ENCODE measurements around the gene VHLL.

The VHLL gene

DNA sequence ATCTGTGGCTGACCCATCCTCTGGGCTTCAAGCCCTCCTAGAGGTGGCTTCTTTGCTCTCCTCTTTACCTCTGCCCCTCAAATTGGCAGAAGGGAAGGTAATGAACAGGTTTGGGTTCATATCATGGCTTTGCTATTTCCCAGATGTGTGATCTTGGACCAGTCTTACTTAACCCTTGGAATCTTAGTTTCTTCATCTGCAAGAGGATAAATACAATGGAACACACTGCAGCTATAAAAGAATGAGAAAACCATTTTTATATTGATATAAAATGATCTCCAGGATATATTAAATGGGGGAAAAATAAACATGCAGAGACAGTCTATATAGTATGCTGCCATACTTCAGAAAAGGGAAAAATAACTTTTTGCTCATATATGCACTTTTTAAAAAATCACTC lies 9.2 kb downstream of the VHLL start:
- no peak for DNase-seq

GRCh38 chr1:156286061-156286460 lies 13.0 kb downstream of the VHLL start:
- DNase-seq = no peak

DNA sequence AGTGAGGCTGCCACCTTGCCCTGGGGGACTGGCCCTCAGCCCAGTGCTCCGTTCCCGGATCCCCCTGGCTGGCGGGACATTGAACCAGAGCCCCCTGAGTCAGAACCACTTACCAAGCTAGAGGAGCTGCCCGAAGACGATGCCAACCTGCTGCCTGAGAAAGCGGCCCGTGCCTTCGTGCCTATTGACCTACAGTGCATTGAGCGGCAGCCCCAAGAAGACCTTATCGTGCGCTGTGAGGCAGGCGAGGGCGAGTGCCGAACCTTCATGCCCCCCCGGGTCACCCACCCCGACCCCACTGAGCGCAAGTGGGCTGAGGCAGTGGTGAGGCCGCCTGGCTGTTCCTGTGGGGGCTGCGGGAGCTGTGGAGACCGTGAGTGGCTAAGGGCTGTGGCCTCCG lies 13.7 kb downstream of the VHLL start:
- DNase-seq = no peak

DNA sequence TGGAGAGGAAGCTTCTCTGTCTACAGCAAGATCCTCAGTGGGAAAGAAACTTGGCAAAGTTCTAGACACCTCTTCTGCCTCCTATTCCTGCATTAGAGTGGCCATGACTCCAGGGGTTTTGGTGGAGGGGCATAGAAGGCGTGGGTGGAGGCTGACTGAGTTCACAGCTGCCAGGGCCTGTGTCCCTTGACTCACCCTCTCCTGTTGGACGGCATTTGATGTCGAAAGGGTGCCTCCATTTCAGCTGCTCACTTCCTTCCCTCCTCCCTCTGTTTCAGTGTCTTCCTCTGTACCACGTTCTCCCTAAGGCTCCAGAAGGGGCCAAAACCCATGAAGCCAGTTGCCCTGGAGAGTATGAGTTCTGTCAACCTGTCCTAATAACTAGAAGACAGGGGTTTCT lies 14.3 kb downstream of the VHLL start:
- no peak for DNase-seq

GRCh38 chr1:156284112-156284511 lies 15.0 kb downstream of the VHLL start, which contains the start of gene TMEM79:
TSS of gene TMEM79 (plus strand) at chr1:156284325. CDS start at chr1:156285227, 902 bp downstream.
- no peak for DNase-seq

DNA sequence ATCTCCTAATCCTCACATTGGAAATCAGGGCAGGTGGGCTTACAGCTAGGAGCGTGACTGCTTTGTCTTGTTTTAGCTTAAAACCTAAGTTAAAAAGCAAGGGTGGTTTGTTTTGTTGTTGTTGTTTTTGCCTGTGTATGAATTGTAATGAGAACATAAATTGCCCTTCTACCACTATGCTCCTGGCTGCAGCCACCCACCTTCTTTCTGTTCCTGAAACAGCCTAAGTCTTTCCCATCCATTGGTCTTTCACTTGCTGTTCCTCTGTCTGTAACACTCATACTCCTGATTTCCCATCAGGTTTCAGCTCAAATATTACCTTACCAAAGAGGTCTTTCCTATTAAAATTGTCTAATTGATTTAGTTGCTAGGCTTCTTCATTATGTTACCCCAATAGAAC lies 15.6 kb downstream of the VHLL start:
- DNase-seq = no peak

GRCh38 chr1:156282479-156283222 lies 16.5 kb downstream of the VHLL start, which contains the start of gene SMG5:
TSS of gene SMG5 (minus strand) at chr1:156282825. CDS start at chr1:156282680, 145 bp downstream.
- DNase-seq = peak; percentile 99

DNA sequence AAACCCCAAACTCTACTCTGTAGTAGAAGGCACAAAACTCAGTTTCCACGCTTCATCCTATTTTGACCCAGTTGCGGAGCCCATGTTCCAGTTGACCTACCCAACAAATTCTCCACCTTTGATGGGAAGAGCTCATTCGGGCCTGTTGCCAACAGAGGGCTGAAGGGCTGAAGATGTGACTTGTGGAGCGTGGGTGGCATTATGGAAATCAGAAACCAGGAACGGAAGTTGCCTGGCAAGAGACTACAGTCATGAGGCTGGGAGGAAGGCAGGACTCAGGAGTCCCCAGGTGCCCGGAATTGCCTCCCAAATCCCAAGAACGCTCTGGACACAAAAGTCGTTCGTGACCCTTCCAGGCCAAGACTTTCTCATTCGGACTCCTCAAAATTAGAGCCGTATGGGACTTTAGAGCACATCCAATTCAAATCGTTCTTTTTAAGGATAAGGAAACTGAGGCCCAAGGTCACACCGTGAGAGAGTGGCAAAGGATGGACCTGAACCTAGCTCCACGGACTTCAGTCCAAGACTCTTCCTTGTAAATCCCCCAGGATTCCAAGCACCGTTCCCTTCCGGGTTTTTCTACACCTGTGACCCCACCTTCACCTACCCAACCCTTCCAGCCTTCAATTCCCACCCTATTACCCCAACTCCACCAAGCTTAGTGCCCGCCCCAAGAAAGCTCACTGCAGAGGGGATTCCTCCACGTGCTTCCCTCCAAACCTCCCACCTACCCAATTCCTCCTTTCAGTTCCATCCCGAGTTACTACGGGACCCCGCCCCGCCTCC lies 17.2 kb downstream of the VHLL start:
- DNase-seq = no peak

- DNase-seq = no peak
These were observed 17.8 kb downstream of the VHLL start for GRCh38 chr1:156281281-156281680.

GRCh38 chr1:156279837-156280236 lies 19.3 kb downstream of the VHLL start:
- no peak for DNase-seq

DNA sequence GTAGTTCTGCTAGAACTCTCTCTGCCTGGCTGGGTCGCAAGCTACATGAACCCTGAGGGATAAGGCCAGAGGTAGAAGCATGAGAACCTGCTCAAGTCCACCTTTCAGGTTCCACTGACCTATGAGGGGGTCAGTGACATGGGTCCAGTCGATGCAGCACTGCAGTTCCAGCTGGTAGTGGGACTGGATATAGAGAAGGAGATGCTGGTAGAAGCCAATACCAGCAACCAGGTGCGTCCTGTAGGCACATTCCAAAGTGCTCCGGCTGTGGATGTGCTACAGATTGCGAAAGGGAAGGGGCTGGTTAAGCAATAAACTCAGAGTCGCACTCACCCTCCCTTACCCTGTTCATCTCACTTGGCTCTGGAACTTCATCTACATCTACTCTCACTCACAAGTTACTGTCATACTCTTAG lies 22.1 kb downstream of the VHLL start:
- DNase-seq = no peak

DNA sequence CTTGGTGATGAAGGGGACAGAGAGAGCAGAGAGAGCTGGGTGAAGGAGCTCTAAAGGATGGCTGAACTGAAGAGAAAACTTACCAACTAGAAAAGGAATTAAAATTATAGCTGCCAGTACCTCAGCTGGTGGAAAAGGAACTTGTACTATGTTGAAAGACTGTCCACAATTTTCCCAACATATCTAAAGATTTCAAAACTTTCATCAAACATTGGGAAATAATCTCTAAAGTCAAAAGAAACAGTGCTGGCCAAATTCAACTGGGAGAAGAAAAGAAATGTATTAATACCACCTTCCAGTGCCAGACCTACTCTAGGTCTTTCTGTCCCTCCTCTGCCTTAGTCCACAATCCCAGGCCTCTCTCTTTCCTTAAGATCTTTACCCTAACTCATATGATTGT lies 22.6 kb downstream of the VHLL start:
- no peak for DNase-seq

DNA sequence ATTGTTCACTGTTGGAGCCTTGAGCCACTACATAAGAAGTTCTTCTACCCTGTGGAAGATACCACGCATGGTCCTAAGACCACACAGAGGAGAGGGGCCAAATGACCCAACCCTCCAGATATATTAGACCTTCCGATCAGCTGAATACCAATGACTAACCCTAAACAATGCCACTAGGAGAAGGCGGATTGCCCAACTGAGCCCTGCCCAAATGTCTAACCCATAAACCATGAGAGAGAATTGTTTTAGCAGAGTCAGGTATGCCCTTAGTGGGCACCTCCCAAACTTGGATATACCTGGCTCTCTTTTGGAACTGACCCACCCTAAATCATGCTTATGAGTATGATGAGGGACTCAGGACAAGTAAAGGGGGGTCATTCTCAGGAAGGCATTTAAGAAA lies 28.8 kb downstream of the VHLL start:
- DNase-seq = no peak

DNA sequence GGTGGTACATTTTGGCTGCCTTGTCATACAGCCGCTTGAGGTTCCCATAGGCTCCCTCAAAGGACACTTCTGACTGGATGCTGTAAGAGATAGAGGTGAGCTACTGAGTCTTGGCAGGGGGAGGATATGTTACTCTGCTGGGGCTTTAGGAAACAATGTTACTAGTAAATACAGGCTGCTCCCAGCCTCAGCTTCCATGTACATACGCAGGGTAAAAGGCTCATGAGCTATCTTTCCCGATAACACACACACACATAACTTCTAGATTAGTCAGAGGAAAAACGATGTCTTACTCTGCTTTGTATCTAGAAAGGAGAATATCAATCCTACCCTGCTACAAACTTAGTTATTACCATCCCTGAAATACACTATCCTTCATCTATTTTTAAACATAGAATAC lies 30.8 kb downstream of the VHLL start:
- DNase-seq = no peak

GRCh38 chr1:156266051-156266450 lies 33.1 kb downstream of the VHLL start:
- DNase-seq = no peak

DNA sequence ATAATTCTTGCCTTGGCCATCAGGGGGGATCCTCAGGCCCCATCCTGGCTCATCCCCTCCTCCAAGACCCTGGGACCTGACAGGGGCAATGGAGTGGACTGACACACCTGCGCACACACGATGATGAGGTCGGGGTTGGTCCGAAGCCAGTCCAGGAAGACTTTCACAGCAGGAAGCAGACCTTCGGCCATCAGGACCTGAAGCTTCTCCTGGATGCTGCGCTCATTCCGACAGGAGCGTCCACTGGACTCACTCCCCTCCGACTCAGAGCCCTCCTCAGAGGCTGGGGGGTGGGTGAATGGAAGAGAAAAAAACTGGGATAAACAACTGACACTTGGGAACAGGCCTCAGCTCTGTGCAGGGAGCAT lies 35.8 kb downstream of the VHLL start:
- no peak for DNase-seq

GRCh38 chr1:156262461-156263287 lies 36.4 kb downstream of the VHLL start:
- no peak for DNase-seq

DNA sequence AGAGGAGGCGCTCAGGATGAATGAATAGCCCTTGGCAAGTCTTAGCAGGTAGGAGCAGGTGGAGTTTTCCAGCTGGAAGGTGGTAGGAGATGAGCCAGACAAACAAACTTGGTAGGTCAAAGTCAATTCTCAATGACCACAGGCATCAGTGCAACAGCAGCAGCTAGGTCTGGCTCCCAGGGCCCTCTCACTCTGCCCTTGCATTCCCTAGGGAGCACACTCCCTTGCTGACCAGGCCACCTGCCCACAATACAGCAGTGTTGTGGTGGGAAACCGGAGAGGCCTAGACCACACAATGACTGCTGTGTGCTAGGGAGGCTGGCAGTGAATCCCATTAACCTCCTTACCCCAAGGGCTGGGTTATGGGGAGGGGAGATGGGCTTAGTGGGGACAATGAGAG lies 38.2 kb downstream of the VHLL start:
- no peak for DNase-seq

DNA sequence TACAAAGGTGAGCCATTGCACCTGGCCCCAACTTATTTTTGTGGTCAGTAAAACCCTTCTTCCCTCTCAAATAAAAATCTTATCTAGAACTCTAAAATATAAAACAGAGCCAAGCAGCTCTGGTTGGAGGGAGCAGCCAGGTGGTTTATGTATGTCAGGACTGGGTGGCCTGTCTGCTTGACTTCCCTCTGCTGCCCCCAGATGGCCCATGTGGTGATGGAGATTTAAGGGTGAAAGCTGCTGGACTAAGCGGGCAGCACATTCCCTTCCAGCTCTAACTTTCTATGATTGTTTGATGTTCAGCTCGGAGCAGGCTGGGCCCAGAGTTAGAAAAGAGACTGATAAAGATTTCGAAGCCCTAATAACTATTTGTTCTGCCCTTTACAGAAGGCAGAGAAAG lies 39.3 kb downstream of the VHLL start:
- DNase-seq = no peak

DNA sequence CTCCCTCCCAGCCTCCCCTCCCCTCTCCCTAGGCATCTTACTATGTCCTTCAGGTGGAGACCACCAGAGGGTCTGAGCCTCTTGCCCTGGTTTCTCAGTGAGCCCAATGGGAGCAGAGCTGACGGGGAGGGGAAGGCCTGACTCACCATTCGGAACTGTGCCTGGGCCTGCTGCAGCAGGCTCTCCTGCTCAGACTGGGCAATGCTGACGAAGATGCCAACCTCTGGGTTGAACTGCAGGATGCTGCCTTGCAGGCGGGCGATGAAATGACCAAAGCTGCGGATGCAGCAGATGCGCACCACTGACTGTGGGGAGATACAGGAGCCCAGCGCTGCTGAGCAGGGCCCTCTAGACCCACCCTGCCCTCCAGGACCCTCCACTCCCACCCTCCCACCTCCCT lies 40.2 kb downstream of the VHLL start:
- no peak for DNase-seq

GRCh38 chr1:156257711-156258110 lies 41.4 kb downstream of the VHLL start:
- DNase-seq = no peak

- no peak for DNase-seq
These were observed 45.5 kb downstream of the VHLL start for GRCh38 chr1:156253634-156254033.

DNA sequence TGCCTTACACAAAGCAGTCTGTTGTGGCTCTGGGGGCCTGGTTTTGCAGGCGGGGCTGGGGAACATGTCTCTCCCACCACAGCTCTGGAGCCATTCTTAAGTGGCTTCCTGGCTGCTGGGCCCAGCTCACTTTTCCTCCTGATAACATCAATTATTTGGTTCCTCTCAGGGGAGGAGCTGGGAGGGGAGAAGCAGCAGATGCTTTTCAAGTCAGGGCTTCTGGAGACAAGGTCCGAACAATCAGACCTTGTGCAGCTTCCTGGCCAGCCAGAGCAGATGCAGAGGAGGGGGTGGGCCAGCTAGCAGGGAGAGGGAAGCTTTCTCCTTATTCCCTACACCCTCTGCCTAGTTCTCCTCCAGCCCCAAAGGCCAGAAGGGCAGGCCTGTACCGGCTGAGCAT lies 47.6 kb downstream of the VHLL start:
- DNase-seq = no peak

Measured in femur (tissue), 1 donor.